Measurements from ENCODE around the gene C19orf38. TPM values are rescaled to one million over a fixed set of nuclear protein-coding genes. Genes with fewer than 3 reads are reported as not detected.
"Not testable (repeated sequence)": the region's sequence is repeated elsewhere in the genome, so short reads cannot be mapped to it uniquely, and the experiment has no call there.

The C19orf38 gene
- polyA plus RNA-seq, 2 of the 4 experiments (the other 2 are of a cell fraction), result 0.09 to 0.13 TPM

DNA sequence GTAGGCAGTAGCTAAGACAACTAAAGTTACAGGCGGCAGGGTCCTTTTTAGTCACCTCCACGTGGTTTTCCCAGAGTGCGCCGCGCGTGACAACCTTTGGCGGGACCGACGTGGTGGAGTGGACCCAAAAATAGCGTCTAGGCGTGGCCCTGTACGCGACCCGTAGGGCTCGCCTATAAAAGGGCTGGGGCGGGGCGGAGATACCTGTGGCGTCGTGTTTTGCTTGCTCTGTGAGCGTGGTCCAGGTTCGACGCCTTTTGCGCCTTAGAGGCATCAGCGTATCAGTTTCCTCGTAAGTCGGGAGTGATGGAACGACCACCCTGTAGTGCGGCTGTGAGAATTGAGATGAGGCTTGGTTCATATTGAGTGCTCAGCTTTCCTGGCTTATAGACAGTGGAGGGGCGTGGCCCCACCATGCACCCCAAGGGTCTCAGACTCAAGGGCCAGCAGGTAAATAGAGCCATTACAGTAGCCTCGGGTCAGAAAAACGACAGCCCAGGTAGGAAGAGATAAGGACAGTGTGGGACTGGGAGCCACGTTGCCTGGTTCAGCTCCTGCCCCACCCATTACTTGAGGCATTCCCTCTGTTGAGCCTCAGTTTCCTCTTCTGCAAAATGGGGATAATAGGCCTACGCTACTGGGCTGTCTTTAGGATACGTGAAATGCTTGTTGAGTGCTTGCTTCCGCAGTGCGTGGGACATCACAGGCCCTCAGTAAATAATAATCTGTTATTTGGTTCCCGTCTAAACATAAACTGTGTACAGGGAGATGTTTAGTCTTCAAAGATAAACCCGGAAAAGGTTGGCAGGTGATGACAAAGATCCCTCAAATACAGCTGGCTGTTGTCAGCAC, 11.5 kb upstream of the C19orf38 start (continued):
- TF ChIP-seq PHF8 (IDR thresholded peaks at IDR 0.05; ENCODE audit: borderline replicate concordance, low read depth), result no peak
- no peak for TF ChIP-seq ESRRA (IDR thresholded peaks at IDR 0.05; ENCODE audit: borderline replicate concordance, low read length)
- TF ChIP-seq KDM5A (IDR thresholded peaks at IDR 0.05), result no peak
- TF ChIP-seq RARB (CRISPR knock-in tag; IDR thresholded peaks at IDR 0.05), result peak; percentile 75
- TF ChIP-seq, protein P1, sequence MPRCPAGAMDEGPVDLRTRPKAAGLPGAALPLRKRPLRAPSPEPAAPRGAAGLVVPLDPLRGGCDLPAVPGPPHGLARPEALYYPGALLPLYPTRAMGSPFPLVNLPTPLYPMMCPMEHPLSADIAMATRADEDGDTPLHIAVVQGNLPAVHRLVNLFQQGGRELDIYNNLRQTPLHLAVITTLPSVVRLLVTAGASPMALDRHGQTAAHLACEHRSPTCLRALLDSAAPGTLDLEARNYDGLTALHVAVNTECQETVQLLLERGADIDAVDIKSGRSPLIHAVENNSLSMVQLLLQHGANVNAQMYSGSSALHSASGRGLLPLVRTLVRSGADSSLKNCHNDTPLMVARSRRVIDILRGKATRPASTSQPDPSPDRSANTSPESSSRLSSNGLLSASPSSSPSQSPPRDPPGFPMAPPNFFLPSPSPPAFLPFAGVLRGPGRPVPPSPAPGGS (IDR thresholded peaks at IDR 0.05), result peak; percentile 44; the same call in 1 of the 3 replicates
- no peak for TF ChIP-seq MAZ (IDR thresholded peaks at IDR 0.05; ENCODE audit: borderline replicate concordance, low read depth, low read length)
- peak; percentile 89 for TF ChIP-seq USF2 (IDR thresholded peaks at IDR 0.05)
- TF ChIP-seq E2F6 (IDR thresholded peaks at IDR 0.05; ENCODE audit: borderline replicate concordance, low read depth), result peak; percentile 100
- 0 out of 2 replicates have a peak, but pooled peaks have one; percentile 33 for TF ChIP-seq GATA3 (IDR thresholded peaks at IDR 0.05; ENCODE audit: borderline replicate concordance)
- peak; percentile 92 for TF ChIP-seq ZSCAN20 (CRISPR knock-in tag; IDR thresholded peaks at IDR 0.05)
- no peak for TF ChIP-seq KDM1A (IDR thresholded peaks at IDR 0.05; ENCODE audit: low read depth)
- no peak for TF ChIP-seq FOSL2 (IDR thresholded peaks at IDR 0.05)
- peak; percentile 55 for TF ChIP-seq FOSL2 (CRISPR knock-in tag; IDR thresholded peaks at IDR 0.05)
- TF ChIP-seq, protein P2, sequence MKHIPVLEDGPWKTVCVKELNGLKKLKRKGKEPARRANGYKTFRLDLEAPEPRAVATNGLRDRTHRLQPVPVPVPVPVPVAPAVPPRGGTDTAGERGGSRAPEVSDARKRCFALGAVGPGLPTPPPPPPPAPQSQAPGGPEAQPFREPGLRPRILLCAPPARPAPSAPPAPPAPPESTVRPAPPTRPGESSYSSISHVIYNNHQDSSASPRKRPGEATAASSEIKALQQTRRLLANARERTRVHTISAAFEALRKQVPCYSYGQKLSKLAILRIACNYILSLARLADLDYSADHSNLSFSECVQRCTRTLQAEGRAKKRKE (CRISPR knock-in tag; IDR thresholded peaks at IDR 0.05; ENCODE audit: low read depth), result peak; percentile 95
- TF ChIP-seq RNF2 (IDR thresholded peaks at IDR 0.05; ENCODE audit: borderline replicate concordance, low read depth), result peak; percentile 93
- TF ChIP-seq NFE2L2 (conservative IDR thresholded peaks at IDR 0.05; ENCODE audit: low read length), result no peak
- peak; percentile 78; the same call in 1 of the 2 replicates for TF ChIP-seq HOXA7 (CRISPR knock-in tag; IDR thresholded peaks at IDR 0.05)
- peak; percentile 65; the same call in 1 of the 2 replicates for TF ChIP-seq FOXS1 (CRISPR knock-in tag; IDR thresholded peaks at IDR 0.05)
- peak; percentile 93 for TF ChIP-seq EHF (CRISPR knock-in tag; IDR thresholded peaks at IDR 0.05)
- TF ChIP-seq ZNF302 (CRISPR knock-in tag; IDR thresholded peaks at IDR 0.05), result peak; percentile 93
- no peak for TF ChIP-seq RFX5 (IDR thresholded peaks at IDR 0.05)
- TF ChIP-seq MAFK (IDR thresholded peaks at IDR 0.05; ENCODE audit: partially characterized antibody), result no peak
- peak; percentile 100 for TF ChIP-seq MAX (IDR thresholded peaks at IDR 0.05)
- TF ChIP-seq FOSB (CRISPR knock-in tag; IDR thresholded peaks at IDR 0.05), result peak; percentile 56; the same call in 1 of the 2 replicates
- no peak for TF ChIP-seq CBX2 (IDR thresholded peaks at IDR 0.05; ENCODE audit: borderline replicate concordance, low read depth)
- no peak for TF ChIP-seq ZC3H11A (IDR thresholded peaks at IDR 0.05)
- TF ChIP-seq TFCP2L1 (CRISPR knock-in tag; IDR thresholded peaks at IDR 0.05), result no peak

- CTCF ChIA-PET, result interaction anchor here (1.5 to 6.7 kb wide), 2 partner anchors 8 to 27 kb away, joined by 3 to 65 read pairs; no protein-coding TSS in a partner anchor
- H3K9me3 ChIP-seq; H3K4me3 ChIP-seq; ATAC-seq; DNase-seq (ENCODE audit: low read depth in 1 of 2, low spot score in 1 of 2); H3K27ac ChIP-seq; POLR2A ChIA-PET; FAIRE-seq; H3K4me1 ChIP-seq; H3K4me2 ChIP-seq: not testable (repeated sequence)
- 98% methylated on average over 7 of the region's 7 CpGs for WGBS (ENCODE audit: missing lambda C conversion rate)
Measured at GRCh38 chr19:10837649-10838048, 10.6 kb upstream of the C19orf38 start.
